Measurements from ENCODE around the gene AKAP5.

Gene AKAP5

DNA sequence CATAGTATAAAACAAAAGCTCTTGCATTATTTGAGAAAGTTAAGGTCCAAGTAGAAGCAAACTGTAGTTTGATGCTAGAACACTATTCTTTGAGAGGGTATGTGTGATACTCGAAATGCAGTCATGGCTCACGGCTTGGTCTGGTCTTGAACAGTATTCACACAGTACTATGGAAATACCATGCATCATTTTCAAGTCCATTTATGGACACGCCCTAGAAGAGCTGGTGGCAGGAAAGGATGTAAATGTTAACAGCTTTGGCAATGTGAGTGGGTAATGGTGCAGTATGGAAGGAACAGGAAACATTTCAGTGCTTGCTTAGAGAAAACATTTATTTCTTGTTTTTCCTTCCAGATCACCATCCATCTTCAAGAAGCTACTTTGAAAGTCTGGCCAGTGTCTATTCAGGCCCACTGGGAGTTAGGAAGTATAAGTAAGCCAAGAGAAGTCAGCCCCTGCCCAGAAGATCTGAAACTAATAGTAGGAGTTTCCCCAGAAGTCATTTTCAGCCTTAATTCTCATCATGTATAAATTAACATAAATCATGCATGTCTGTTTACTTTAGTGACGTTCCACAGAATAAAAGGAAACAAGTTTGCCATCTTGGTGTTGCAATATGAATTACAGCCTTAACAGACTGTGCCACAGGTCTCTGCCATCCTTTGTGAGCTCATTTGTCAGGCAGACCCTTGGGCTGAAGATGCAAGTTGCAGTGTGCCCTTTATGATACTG is 5.7 kb upstream of the AKAP5 start:
- no peak for DNase-seq (ENCODE audit: low read depth in 2 of 3, low spot score in 1 of 3)

DNA sequence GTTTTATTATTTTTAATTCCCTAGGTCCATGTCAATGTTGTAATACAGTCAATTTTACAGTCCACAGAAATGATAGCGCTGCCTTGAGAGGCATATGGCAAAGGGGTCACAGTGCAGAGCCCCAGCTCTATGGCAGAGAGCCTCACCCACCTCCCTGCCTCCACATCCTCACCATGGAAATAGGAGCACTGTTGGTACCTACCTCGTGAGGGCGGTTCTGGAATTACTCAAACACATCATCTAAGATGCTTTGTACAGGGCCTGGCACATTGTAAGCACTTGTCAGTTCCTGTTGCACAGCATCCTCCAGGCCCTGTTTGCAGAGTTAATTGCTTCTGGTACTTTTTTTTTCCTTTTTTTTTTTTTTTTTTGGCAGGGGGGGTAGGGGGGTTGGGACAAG is 4.1 kb upstream of the AKAP5 start:
- DNase-seq (ENCODE audit: low read depth in 2 of 3, low spot score in 1 of 3): no peak

DNA sequence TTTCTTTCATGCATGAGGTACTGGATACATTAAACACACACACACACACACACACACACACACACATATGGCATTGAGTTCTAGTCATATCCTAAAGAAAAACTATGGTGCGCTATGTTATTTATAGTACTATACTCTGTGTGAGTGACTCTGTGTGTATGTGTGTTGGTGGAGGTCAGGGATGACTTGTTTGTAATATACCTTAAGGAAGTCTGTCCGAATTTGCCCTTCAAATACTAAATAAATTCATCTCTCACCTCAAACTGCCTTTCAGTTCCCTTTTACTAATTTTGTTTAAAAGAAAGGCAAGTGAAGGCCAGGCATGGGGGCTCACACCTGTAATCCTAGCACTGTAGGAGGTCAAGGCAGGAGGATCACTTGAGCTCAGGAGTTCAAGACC is 2.1 kb upstream of the AKAP5 start:
- DNase-seq (ENCODE audit: low read depth in 2 of 3, low spot score in 1 of 3): no peak

DNA sequence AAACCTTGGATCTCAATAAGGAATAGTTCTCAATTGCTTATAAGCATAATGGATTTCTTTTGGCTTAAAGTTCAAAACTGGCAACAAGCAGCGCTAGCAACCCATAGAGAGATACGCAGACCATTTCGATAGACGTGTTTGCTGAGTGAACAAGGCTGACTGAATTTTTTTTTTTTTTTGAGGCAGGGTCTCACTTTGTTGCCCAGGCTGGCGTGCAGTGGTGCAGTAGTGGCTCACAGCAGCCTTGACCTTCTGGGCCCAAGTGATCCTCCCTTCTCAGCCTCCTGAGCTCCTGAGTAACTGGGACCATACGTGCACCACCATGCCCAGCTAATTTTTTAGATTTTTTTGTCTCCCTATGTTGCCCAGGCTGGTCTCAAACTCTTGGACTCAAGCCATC is 1.4 kb upstream of the AKAP5 start:
- no peak for DNase-seq (ENCODE audit: low read depth in 2 of 3, low spot score in 1 of 3)

DNA sequence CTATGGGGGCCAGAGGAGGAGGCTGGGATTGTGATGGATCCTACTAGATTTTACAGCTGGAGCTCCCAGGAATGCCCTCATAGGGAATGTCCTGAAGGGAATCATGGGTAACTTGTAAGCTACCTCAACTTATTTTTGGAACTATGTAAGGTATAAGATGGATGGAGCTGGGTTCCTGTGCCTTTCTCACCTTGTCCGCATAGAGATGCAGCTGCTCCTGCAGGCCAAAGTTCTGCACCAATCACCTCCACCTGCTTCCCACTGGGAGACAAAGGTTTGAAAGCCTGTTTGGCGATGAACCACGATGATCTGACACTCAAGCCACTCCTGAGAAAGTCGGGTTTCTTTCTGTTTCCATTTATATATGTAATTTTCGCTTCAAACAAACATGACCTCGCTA is 648 bp upstream of the AKAP5 start:
- no peak for DNase-seq (ENCODE audit: low read depth in 2 of 3, low spot score in 1 of 3)

DNA sequence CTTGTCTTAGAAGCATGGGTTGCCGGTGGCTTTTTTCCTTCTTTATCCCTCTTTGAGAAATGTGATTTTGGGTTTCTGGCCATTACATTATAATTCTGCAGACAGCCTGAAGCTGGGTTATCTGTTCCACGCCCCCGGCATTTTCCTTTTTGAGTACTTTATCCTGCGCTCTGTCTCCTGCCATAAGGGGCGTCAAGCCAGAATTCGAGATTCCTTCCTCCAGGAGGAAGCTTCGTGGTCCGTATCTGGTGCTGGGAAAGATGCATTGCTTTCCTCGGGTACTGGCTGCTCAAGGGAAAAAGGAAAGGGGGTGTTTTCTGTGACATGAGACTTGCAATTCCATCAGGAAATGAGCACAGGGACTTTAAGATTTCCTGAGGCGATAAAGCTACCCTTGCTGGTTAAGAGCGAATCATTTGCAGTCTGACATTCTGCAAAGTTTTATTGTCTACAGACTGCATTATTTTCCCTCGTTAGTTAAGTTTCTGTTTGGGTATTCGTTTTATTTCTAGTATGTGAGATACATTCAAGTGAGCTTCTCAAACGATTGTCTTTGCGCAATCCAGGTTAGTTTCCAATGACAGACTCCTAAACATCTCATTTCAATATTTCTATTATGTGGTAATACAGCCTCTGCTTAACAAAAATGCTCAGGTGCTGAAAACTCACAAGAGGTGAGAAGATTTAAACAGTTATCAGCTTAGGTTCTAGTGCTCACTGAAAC is 694 bp downstream of the AKAP5 start:
- peak in 1 of 3 donors; percentile 1 for DNase-seq (ENCODE audit: low read depth in 2 of 3, low spot score in 1 of 3)

DNA sequence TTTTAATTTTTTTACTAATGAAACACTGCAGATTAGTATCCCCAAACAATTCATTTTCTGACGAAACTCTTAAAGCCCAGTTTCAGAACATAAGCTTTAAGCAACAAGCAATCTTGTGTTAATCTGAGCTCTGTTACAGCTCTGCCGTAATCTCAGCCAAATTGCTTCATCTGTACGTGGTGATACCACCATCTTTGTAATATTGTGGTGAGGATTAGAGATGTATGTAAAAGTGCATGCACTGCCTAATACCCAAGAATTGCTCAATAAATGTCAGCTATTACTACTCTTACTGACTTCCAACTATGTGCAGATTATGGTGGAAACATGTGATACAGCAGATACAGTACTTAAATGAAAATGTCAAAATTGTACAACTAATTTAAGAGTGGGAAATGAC is 1.8 kb downstream of the AKAP5 start:
- no peak for DNase-seq (ENCODE audit: low read depth in 2 of 3, low spot score in 1 of 3)

DNA sequence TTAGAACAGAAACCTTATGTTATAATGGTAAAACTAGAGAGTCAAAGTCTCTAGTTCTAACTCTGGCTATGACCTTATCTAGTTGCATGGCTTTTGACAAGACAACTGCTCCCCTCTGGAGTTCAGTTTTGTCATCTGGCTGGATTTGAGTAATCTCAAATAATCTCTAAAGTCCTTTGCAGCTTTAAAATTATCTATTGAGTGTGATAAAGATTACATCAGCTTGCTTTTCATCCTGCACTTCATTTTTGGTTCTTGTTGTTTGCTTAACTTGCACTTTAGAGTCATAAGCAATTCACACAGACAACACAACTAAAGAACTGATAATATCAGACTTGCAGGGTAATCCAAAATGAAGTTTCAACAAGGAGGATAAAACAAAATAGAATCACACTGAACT is 2.3 kb downstream of the AKAP5 start:
- DNase-seq (ENCODE audit: low read depth in 2 of 3, low spot score in 1 of 3): no peak

DNA sequence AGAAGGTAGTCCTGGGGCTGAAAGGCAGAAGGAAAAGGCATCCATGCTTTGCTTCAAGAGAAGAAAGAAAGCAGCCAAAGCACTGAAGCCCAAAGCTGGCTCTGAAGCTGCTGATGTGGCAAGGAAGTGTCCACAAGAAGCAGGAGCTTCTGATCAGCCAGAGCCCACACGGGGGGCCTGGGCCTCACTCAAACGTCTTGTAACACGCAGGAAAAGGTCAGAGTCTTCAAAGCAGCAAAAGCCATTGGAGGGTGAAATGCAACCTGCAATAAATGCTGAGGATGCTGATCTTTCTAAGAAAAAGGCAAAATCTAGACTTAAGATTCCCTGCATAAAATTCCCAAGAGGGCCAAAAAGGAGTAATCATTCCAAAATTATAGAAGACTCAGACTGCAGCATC is 3.2 kb downstream of the AKAP5 start:
- no peak for DNase-seq (ENCODE audit: low read depth in 2 of 3, low spot score in 1 of 3)

DNA sequence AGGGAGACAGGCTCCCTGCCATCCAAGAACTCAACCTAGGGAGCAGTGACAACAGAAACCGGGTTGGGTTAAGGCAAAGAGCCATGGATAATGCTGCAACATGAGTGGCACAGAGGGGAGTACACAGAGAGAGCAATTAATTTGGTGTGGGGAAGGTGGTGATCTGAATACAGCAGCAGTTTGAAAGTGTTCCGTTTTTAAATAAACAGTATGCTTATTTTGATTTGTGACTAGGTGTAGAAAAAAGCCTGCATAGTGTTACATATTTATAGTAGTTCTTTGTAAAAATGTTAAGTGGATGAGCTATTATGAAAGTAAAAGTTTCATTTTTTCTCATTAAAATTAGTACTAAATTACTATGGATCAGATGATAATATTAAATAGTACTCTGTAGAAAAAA is 8.7 kb downstream of the AKAP5 start:
- no peak for DNase-seq (ENCODE audit: low read depth in 2 of 3, low spot score in 1 of 3)

DNA sequence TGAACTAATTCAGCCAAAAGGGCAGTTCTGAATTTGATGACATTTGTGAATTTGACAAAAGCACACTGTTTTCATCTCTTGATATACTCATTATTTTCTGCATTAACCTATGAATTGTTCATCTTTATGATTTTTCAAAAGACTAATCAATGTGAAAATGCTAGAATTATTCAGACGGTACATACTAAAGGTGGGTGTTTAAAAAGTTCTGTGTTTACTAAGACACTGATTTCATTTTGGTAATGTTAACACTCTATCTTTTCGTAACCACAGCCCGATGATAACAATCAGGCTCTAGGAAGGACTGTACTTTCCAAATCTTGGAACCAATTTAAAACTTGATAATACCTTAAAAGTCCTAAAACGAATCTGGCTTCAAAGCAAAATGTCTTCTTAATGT is 9.4 kb downstream of the AKAP5 start:
- DNase-seq (ENCODE audit: low read depth in 2 of 3, low spot score in 1 of 3): no peak

DNA sequence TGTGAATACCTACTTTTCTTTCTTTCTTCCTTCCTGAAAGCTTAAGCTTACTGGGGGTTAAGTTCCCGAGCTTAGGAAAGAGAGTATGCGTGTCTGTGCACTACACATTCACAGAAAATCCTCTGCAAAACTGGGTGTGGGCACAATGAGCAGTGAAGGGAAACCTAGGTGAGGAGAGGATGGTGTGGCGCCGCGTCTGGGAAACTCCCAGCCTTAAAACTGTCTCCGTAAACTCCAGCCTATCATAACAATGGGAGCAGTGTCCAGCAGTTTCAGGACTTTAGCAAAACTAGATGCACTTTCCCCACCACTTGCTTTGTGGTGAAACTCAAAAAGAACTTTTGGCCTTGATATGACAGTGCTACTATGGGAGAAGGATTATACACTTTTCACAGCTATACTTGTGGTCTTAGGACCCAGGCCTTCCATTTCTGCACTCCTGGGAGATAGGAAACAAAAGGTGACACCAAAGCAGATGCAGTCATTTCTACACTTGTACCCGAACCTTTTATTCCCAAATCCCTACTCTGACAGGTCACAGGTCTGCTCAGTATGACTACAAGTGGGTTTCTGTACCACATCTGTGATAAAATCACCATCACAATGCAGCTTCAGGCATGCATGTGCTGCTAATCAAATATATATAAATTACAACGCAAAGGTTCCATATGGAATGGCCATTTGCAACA is 10.4 kb downstream of the AKAP5 start:
- no peak for DNase-seq (ENCODE audit: low read depth in 2 of 3, low spot score in 1 of 3)

DNA sequence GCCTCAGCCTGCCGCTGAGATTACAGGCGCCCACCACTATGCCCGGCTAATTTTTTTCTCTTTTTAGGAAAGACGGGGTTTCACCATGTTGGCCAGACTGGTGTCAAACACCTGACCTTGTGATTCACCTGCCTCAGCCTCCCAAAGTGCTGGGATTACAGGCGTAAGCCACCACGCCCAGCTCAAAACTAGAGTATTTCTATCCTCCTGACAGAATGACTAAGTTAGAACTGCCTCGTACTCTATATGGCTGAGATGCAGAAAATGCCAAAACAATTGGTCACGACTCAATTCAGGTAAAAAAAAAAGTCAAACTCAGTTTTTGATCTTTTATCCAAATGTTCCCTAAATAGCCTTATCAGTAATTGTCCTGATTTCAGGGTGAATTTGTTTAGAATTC is 11.1 kb downstream of the AKAP5 start:
- no peak for DNase-seq (ENCODE audit: low read depth in 2 of 3, low spot score in 1 of 3)

DNA sequence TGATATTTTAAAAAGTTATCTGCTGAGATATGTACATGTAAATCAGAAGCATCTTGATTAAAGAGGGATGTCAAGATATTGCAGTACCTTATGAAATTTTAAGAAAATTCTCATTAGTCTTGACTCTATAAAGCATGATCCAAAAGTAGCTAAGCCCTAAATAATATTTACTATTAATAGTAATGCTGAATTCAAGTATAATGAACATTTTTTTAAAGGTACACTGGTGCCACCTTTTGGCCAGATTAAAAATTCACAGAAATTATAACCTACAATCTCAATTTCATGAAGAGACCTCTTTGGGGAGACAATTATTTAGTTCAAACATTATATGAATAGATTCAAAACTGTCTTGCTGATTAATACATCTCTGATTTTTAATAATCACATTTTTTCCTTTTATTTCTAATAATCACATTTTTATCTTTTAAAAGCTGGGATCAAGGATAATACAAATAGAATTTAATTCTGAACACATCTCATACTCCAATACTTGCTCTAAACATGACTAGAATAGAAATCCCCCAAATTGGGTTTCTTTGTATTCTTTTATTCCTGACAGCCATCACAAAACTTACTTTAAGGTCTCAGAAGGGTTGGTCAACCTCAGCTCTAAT is 13.4 kb downstream of the AKAP5 start:
- DNase-seq (ENCODE audit: low read depth in 2 of 3, low spot score in 1 of 3): peak in 1 of 3 donors; percentile 24

DNA sequence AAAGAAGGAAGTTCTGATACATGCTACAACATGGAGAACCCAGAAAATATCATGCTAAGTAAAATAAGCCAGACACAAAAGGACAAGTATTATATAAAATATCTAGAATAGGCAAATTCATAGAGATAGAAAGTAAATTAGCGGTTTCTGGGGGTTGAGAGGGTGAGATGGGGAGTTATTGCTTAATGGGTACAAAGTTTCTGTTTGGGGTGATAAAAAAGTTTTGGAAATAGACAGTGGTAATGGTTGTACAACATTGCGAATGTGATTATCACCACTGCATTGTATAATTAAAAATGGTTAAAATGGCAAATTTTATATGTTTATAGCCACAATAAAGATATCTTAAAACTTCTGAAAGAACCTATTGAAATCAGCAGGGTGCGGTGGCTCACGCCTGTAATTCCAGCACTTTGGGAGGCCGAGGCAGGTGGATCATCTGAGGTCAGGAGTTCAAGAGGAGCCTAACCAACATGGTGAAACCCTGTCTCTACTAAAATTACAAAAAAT is 23.3 kb downstream of the AKAP5 start:
- no peak for DNase-seq (ENCODE audit: low read depth in 2 of 3, low spot score in 1 of 3)

DNA sequence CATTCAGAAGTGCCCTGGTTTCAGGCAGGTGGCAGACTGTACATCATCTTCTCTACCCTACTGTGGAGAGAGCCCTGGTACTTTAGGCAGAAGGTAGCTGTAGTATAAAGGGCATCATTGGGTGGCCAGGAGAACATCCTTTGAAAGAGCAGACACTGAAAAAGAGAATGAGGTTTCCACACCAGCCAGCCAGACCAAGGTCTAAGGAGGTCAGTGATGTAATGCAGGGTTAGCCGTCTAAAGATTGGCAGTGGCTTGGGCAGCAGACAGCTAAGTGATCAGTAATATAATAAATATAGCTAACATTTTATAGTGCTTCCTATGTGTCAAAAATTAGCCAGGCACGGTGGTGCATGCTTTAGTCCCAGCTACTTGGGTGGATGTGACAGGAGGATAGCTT is 26.3 kb downstream of the AKAP5 start:
- DNase-seq (ENCODE audit: low read depth in 2 of 3, low spot score in 1 of 3): no peak

DNA sequence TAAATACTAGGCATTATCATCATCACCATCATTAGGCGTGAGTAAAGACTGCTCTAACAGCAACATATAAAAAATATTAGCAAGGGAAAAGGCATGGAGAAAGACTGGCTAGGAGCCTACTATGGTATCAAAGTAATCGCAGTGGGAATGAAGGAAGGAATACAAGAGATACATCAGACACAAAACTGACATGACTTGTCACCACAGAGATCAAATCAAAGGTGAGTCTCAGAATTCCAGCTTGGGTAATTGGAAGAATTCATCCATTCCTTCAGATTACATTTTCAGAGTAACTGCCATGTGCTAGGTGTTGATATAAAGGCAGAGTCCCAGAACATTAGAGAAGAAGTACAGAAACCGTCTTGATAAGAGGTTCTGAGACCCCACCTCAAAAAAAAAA is 28.2 kb downstream of the AKAP5 start:
- no peak for DNase-seq (ENCODE audit: low read depth in 2 of 3, low spot score in 1 of 3)

DNA sequence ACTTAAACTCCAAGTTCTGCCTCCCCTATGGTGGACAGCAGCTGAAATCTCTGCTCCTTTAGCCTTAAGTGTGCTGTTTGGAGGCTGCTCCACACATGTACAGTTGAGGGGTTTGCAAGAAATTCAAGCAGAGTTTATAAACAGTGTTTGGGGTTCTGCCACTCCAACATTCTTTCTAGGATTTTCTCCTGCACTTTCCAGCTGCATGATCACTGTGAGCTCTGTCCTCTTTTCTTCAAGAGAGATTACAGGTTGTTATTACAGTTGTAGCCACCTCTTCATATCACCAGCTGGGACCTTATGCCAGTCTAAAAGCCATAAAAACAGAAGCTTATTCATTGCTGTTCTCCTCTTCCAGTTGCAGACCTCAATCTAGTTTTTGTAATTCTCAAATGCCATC is 30.0 kb downstream of the AKAP5 start:
- DNase-seq (ENCODE audit: low read depth in 2 of 3, low spot score in 1 of 3): no peak

DNA sequence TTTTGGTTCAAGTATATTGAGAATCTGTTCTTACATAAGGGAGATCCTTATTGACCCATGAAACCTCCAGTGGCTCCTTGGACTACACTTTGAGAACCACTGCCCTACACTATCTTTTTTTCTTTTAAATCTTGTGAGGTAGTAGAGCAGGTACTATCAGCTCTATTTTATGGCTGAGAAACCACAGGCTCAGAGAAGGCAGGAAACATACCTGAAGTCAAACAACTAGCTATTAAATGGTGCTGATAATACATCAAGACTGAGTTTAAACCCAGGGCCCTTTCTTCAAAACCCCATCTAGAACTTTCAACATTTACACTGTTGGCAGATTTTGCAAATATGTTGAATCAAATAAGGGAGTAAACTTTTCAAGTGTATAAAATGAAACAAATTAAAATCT is 31.5 kb downstream of the AKAP5 start:
- DNase-seq (ENCODE audit: low read depth in 2 of 3, low spot score in 1 of 3): no peak

DNA sequence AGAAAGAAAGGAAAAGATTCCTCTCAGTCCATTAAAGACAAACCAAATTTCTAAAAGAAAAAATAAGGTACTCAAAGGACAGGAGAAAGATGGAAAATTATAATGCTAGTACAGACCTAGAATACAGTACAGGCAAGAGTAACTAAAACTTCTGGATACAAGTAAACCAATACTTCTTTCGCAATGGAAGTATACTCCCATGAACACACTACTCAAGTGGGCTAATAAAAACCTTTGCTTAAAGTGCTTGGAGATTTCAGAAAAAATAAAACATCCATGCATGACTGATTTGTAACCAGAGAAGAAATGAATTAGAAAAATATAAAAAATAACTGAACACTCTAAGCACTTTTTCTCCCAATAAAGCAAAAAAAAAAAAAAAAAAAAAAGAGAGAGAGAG is 34.8 kb downstream of the AKAP5 start:
- DNase-seq (ENCODE audit: low read depth in 2 of 3, low spot score in 1 of 3): no peak

DNA sequence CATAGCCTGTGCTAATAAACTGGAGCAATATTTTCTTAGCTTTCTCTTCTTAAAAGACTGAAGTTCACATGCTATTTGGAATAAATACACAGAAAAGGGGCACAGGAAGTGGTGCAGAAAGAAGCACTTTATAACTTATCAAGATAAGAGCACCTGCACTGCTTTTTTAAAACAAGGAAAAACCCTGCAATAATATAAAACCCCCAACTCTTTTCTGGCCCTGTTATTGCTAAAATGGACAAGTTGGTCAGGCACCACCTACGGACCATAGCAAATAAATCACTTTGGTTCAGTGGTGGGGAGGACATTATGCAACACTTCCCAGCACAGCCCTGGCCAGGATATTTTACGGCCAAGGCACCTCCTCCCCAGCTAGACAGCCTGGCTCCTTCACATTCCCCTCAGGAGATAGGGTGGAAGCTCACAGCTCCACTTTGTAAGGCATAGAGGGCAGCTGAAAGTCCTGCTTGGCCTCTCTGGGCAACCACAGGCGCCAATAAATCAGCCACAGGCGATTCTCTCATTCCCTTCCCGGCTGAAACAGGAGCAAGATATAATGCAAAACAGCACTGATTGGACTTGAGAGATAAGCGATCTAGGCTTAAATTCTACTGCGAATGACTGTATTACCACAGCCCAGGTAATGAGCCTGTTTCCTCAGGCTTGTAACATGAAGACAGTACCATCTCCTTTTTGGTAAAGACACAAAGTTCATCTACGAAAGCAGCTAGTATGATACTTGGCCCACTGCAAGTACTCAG is 36.3 kb downstream of the AKAP5 start:
- DNase-seq (ENCODE audit: low read depth in 2 of 3, low spot score in 1 of 3): no peak
